ENCODE results near the gene CRNKL1.

CRNKL1 gene

DNA sequence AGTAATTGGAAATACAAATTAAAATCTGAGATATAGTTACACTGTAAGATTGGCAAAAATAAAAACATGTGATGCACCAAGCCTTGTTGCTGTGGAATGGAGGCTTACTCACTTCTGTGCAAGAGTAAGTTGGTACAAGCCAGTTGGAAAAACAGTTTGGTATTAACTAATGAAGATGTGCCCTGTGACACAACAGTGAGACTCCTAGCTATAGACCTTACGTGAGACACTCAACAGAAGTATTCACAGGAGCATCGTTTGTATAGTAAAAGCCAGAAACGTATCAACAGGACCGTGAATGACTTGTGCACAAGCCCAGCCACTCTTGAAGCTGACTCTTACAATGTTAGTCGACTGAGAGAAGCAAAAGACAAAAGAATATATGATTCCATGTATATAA, 20.5 kb downstream of the CRNKL1 start:
- no peak for TF ChIP-seq ZNF274 (IDR thresholded peaks at IDR 0.05; ENCODE audit: low read depth, low read length)
- H3K4me3 ChIP-seq (ENCODE audit: low read length) = no peak overlapping the region

DNA sequence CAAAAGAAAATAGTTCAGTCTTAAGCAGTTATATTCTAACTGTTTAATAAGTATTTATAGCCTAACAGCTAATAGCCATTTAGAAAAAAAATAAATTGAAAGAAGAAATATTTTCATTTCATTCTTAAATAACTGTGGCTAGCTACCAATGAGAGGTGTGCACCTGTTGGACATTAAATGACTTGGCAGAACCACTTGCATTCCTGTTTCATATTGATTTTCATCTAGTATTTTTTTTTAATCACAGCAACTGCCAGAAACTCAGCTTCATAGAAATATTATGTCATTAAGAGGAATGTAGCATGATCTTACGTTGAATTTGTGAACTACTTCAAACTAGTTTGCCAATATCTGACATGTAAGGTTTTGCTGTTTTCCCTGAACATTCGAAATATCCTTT, 25.0 kb downstream of the CRNKL1 start:
- H3K4me3 ChIP-seq (ENCODE audit: low read length) = no peak overlapping the region
- no peak for TF ChIP-seq ZNF274 (IDR thresholded peaks at IDR 0.05; ENCODE audit: low read depth, low read length)

DNA sequence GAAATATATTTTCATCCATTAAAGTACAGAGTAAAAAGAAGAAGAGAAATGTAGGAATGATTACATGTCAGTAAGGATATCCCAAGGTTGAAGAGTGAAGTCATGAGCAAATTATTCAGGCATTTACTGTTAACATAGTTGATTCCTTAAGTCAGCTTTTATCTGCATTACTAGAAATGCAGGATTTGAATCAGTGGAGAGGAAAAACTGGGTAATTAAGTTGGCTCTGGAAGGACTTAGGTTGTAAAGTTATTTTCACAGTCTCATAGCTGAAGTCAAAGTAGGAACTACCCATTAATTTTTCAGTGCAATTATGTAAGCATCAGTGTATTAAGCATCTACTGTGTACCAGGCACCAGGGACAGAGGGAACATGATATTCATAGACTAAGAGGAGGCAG, 27.3 kb downstream of the CRNKL1 start:
- TF ChIP-seq ZNF274 (IDR thresholded peaks at IDR 0.05; ENCODE audit: low read depth, low read length) = no peak

DNA sequence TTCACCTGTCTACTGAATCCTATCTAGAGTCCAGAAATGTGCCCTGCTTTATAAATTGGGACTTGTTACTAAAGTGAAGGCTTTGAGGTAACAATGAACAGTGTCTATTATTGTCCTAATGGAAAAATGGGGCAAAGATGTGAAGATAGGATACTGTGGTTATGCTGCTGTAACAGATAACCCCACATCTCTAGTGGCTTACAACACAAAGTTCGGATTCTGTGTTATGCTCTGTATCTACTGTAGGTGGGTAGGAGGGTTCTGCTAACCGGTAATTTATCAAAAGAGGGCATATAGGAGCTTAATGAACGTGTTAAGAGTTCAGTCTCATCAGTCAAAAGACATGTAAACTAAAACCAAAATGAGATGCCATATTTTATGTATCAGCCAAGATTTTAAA, 28.9 kb downstream of the CRNKL1 start:
- TF ChIP-seq ZNF274 (IDR thresholded peaks at IDR 0.05; ENCODE audit: low read depth, low read length) = no peak
- no peak overlapping the region for H3K4me3 ChIP-seq (ENCODE audit: low read length)

More for the DNA sequence above, 27.3 kb downstream of the CRNKL1 start:
- no peak overlapping the region for H3K4me3 ChIP-seq (ENCODE audit: low read length)

DNA sequence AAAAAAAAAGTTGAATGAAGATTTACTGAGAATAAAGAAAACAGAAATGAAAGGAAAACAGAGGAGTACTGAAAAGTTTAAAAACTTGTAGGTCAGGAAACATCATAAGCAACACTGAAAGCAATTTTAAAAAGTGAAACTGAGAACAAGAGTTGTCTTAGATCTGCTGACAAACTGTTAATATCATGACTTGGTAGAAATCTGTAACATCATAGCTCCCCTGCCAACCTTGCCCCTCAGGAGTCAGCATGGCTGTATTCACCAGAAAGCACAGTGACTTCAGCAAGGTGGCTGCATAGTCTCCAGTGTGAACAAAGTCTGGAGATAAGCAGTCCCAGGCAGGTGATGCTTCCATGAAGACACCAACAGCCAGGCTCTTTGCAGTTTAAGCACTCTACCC, 29.8 kb downstream of the CRNKL1 start:
- no peak overlapping the region; the same call in 1 of the 2 replicates for H3K4me3 ChIP-seq (ENCODE audit: low read length)

DNA sequence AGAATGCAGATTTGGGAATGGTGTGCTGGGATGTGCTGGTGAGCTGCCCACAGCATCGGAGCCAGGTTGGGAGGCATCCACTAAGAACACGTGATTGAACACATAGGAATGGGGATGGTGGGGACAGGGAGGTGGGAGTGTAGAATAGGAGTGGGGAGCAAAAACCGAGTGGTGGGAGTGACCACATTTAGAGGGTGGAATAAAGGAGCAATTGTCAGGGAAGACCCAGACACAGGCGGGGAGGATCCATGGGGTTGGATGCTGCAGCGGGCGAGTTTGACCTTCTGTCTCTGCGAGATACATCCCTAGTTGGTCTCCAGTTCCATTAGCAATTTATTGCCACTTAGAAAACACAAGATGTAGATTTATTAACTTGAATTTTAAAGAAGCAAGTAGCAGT, 30.4 kb downstream of the CRNKL1 start:
- H3K4me3 ChIP-seq (ENCODE audit: low read length) = no peak overlapping the region; the same call in 1 of the 2 replicates
- no peak for TF ChIP-seq ZNF274 (IDR thresholded peaks at IDR 0.05; ENCODE audit: low read depth, low read length)

More for the DNA sequence above, 29.8 kb downstream of the CRNKL1 start:
- TF ChIP-seq ZNF274 (IDR thresholded peaks at IDR 0.05; ENCODE audit: low read depth, low read length) = no peak

DNA sequence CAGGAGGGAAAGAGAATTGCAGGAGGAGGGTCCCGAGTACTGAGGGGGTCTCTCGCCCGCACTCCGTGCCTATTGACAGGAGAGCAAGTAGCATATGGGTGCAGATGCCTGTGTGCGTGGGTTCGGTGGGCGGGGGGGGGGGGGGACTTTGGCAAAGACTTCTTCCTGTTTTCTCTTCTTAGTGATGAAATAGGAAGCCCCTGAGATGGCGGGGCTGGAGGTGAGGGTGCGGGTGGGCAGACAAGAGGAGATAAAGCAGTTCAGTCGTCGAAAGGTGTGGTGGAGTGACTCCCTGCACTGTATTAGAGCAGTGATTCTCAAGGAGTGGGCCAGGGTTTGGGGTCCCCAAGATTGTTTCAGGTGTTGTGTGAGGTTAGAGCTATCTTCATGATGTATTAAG, 31.4 kb downstream of the CRNKL1 start:
- no peak overlapping the region for H3K4me3 ChIP-seq (ENCODE audit: low read length)

DNA sequence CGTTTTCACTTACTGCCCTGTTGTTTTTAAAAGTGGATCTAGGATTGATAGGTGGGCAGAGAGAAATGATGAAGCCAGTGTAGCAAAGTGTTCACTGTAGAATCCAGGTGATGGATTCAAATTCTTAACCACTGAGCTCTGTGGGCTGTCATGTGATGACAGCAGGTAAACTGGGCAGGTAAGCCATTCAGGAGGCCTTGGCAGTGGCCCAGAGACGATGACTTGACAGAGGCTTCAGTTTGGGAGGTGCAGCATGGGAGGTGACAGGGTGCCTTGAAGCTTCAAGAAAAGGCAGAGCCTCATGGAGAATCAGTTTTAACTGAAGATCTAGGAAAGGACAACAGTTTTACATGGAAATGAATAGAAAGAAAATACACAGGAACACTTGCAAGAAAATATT, 33.1 kb downstream of the CRNKL1 start:
- H3K4me3 ChIP-seq (ENCODE audit: low read length) = no peak overlapping the region

More for the DNA sequence above, 31.4 kb downstream of the CRNKL1 start:
- no peak for TF ChIP-seq ZNF274 (IDR thresholded peaks at IDR 0.05; ENCODE audit: low read depth, low read length)

DNA sequence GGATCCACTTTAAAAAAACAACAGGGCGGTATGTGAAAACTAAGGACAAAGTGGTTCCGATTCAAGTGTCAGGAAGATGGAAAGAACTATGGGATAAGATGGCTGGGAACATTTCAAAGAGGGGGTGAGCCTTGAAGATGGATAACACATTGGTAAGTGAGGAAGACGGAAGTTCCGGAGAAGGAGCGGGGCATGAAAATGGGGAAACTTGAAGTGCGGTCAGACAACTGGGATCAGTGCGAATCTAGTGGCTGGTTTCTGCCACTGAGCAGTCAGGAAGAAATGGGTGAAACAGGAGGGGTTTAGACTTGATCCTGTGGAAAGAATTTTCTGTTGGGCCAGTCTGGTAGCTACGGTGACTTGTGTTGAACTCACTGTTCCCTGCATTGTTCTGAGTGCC, 33.9 kb downstream of the CRNKL1 start:
- H3K4me3 ChIP-seq (ENCODE audit: low read length) = peak overlapping the region; percentile 80

More for the DNA sequence above, 33.1 kb downstream of the CRNKL1 start:
- TF ChIP-seq ZNF274 (IDR thresholded peaks at IDR 0.05; ENCODE audit: low read depth, low read length) = no peak

DNA sequence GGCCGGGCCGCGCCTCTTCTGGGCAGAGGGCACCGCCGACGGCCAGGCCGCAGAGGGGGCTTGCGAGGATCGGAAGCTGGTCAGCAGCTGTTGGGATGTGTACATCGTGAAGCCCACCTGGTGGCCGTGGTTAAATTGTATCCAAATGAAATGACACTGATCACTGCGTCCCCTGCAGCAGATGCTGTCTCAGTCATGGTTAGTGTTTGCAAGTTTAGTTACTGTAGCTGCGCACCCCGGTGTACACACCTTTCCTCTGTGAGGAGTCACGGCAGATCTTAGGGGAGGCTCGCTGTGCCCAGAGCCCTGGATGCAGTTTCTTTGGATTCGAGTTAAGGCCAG, 34.5 kb downstream of the CRNKL1 start:
- H3K4me3 ChIP-seq (ENCODE audit: low read length) = peak overlapping the region; percentile 80
- no peak for TF ChIP-seq ZNF274 (IDR thresholded peaks at IDR 0.05; ENCODE audit: low read depth, low read length)

More for the DNA sequence above, 33.9 kb downstream of the CRNKL1 start:
- no peak for TF ChIP-seq ZNF274 (IDR thresholded peaks at IDR 0.05; ENCODE audit: low read depth, low read length)

DNA sequence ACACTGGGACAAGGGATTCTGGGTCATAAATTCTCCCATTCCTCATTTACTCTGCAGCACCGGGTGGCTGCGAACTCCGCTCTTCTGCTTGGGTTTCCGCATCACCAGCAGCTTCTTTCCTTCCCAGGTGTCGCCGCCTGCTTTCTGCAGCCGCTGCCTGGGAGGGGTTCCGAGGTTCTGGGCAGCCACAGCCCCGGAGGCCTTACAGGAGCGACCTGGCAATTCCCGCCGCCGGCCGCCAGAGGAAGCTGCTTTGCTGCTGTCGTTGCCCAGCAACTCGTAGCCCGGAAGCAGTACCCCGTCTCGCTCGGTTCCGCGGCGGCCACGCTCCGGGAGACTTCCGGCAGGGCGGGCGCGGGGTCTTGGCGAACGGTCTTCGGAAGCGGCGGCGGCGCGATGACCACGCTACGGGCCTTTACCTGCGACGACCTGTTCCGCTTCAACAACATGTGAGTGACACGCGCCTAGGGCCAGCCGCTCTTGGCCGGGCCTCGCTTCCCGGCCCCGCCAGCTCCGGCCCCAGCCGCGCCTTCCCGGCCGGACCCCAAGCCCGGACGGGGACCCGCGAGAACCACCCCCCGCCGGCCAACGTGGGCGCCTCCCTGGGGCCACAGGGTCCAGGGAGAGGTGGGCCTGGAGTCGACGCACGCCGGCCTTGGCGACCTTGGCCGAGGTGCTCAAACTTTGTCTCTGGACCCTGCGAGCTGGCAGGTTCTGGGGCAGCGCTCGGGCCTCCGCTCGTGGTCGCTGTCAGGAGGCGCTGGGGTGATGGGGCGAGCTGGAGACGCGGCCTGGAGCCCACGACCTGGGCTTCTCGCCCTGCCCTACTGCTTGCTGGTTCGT, 35.0 kb downstream of the CRNKL1 start, which contains the start of gene NAA20:
TSS of gene NAA20 (plus strand) at position 362 of the 843 bp plus-strand sequence. CDS start at position 397, 35 bp downstream.
- peak within 1 kb of the TSS; percentile 80 for H3K4me3 ChIP-seq (ENCODE audit: low read length)
- TF ChIP-seq ZNF274 (IDR thresholded peaks at IDR 0.05; ENCODE audit: low read depth, low read length) = no peak

DNA sequence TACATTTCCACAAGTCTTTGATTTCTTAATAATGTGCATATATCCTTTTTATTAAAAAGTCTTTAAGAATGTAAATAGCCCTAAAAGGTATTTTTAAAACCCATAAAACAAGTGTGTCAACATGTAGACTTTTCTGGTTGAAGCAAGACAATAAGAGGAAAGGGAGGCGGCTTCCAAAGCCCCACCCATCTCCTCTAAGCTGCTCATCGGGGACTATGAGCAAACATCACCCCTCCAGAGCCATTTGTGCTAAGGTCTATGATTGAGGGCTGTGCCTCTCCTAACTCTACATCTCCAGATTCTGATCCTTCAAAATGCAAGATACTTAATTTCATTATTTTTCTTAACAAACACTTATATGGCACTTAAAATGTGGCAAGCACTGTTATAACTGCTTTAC, 37.6 kb downstream of the CRNKL1 start:
- TF ChIP-seq ZNF274 (IDR thresholded peaks at IDR 0.05; ENCODE audit: low read depth, low read length) = no peak
- H3K4me3 ChIP-seq (ENCODE audit: low read length) = no peak overlapping the region

DNA sequence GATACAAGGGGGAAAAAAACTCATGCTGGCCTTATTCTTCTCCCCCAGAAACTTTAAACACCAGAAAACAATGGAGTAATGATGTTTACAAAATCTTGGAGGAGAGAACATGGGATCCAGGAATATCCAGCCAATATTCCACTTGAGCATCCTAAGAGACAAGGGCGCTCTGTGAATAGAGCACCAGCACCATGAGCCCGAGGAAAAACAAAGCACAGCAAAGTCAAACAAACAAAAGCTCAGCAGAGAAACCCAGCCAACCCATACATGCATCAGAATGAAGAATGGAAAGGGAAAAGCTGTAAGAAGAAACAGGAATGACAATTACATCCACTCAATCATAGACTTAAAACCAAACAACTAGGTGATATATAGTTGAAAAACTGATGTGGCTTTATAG, 39.7 kb downstream of the CRNKL1 start:
- no peak for TF ChIP-seq ZNF274 (IDR thresholded peaks at IDR 0.05; ENCODE audit: low read depth, low read length)
- H3K4me3 ChIP-seq (ENCODE audit: low read length) = no peak overlapping the region

DNA sequence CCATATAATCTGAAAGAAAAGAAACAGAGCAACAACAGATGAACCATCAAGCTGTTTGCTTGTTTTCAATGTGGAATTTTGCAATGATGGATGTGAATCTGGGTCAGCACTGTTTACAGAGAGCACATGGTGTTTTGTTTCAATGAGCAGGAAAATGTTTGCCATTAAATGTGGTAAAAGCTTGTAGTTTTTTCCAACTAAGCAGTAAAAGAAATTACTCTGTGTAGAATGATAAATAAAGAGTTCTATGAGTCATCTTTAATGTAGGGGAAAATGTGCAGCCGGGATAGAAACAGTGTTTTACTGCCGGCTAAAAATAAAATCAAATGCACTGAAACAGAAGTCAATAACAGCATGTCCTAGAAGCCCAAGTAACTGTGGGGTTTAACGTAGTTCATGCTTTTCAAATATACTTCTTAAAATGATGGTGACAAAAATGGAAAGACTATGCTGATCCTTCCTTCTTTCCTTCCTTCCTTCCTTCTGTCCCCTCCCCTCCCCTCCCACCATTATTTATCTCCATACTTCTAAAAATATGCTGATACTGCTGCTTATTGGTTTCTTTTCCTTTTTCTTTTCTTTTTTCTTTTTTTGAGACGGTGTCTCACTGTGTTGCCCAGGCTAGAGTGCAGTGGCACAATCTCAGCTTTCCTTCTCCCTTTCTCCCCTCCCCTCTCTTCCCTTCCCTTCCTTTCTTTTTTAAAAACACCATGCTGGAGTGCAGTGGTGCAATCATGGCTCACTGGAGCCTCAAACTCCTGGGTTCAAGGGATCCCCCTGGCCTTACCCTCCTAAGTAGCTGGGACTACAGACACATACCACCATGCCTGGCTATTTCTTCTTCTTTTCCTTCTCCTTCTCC, 41.4 kb downstream of the CRNKL1 start:
- H3K4me3 ChIP-seq (ENCODE audit: low read length) = no peak overlapping the region
- TF ChIP-seq ZNF274 (IDR thresholded peaks at IDR 0.05; ENCODE audit: low read depth, low read length) = no peak

Measured in GM08714 (cell line).